Measurements from ENCODE around the gene CDK9. TPM values are rescaled to one million over a fixed set of nuclear protein-coding genes. Genes with fewer than 3 reads are reported as not detected.

The CDK9 gene
- polyA plus RNA-seq, 1 experiment, result 45.9 TPM

DNA sequence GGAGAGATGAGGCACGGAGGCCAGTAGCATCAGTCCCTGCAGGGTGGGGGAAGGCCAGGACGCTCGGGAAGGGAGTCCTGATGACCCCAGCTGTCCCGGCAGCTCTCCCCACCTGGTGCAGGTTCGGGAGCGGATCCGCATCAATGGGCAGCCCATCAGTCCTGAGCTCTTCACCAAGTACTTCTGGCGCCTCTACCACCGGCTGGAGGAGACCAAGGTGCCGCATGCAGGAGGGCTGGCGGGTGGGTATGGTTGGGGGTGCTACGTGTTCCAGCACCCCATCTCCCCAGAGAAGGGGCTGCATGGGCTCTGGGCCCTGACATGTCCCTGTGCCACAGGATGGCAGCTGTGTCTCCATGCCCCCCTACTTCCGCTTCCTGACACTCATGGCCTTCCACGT lies 21.0 kb downstream of the CDK9 start:
- ChIA-PET CTCF (no interaction called here), POLR2A (no interaction called here)
- no peaks in the 10 kb centered on the region for H3K9me3 ChIP-seq (ENCODE audit: control insufficient read depth, insufficient read depth, low read length)
- no peak overlapping the region for H3K4me3 ChIP-seq (ENCODE audit: low read depth, low read length)
- no peak overlapping the region for H3K27ac ChIP-seq (ENCODE audit: low read depth, low read length)
- no peak for DNase-seq (ENCODE audit: low read depth, low spot score)
- H3K27me3 ChIP-seq (ENCODE audit: control insufficient read depth, insufficient read depth, low read length), result no peaks in the 10 kb centered on the region
- TF ChIP-seq, protein P1, sequence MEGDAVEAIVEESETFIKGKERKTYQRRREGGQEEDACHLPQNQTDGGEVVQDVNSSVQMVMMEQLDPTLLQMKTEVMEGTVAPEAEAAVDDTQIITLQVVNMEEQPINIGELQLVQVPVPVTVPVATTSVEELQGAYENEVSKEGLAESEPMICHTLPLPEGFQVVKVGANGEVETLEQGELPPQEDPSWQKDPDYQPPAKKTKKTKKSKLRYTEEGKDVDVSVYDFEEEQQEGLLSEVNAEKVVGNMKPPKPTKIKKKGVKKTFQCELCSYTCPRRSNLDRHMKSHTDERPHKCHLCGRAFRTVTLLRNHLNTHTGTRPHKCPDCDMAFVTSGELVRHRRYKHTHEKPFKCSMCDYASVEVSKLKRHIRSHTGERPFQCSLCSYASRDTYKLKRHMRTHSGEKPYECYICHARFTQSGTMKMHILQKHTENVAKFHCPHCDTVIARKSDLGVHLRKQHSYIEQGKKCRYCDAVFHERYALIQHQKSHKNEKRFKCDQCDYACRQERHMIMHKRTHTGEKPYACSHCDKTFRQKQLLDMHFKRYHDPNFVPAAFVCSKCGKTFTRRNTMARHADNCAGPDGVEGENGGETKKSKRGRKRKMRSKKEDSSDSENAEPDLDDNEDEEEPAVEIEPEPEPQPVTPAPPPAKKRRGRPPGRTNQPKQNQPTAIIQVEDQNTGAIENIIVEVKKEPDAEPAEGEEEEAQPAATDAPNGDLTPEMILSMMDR (IDR thresholded peaks at IDR 0.05; ENCODE audit: low read depth, low read length), result no peak

DNA sequence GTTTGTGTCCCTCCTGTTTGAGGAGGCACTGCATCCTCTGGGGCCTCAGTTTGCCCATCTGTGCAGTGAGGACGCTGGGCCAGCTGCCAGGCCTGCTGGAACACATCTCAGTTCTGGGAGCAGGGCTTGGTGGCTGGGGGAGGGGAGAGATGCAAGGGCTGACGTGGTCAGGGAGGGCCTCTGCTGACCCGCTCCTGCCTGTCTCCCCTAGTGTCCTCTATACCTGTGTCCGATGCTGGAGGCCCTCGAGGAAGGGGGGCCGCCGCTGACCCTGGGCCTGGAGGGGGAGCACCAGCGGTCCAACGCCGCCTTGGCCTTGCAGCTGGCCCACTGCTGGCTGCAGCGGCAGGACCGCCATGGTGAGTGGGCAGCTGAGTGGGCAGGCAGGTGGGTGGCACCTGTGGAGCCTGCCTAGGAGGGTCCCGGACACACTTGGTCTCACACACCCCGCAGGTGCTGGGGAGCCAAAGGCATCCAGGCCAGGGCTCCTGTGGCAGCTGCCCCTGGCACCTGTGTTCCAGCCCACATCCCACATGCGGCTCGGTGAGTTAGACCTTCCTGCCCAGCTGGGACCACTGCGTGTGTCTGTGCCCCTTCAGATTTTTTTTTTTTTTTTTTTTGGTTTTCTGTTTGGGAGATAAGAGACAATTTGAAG lies 22.6 kb downstream of the CDK9 start:
- Histone ChIP-seq H3K27ac (ENCODE audit: low read depth, low read length) (no peak overlapping the region), H3K27me3 (ENCODE audit: control insufficient read depth, insufficient read depth, low read length) (no peaks in the 10 kb centered on the region), H3K4me3 (ENCODE audit: low read depth, low read length) (no peak overlapping the region), H3K9me3 (ENCODE audit: control insufficient read depth, insufficient read depth, low read length) (no peaks in the 10 kb centered on the region)
- no peak for DNase-seq (ENCODE audit: low read depth, low spot score)
- TF ChIP-seq, protein P1 (IDR thresholded peaks at IDR 0.05; ENCODE audit: low read depth, low read length), result no peak
- POLR2A ChIA-PET, result interaction anchor here (0.8 kb wide), 1 partner anchor 11 kb away, joined by 5 read pairs; no protein-coding TSS in a partner anchor
- CTCF ChIA-PET, result interaction anchor here (0.6 kb wide), 1 partner anchor 23 kb away, joined by 5 read pairs; the partner anchor contains the start of gene CDK9

DNA sequence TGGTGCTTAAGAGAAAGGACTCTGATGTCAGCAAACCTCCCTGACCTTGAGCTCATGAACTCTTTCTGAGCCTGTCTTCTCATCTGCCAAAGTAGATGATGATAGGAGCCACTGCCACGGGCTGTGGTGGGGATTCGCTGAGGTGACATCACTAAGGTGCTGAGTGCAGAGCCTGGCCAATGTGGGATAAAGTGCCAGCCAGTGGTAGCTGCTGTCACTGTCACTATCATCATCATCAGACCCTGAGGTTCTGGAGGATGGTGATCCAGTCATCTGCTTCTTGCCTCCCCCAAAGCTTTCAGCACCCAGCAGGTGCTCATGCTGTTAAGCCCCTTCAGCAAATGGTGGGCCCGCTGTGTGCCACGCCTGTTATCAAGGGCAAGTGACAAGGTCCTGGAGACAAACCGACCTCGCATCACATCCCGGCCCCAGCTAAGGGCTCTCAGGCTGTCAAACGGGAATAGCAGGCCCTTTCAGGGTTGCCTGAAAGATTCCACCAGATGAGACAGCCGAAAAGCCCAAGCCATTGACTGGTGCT lies 23.2 kb downstream of the CDK9 start:
- TF ChIP-seq, protein P1 (IDR thresholded peaks at IDR 0.05; ENCODE audit: low read depth, low read length), result no peak
- H3K9me3 ChIP-seq (ENCODE audit: control insufficient read depth, insufficient read depth, low read length), result no peaks in the 10 kb centered on the region
- ChIA-PET POLR2A (interaction anchor here (0.6 kb wide), 1 partner anchor 17 kb away, joined by 6 read pairs; no protein-coding TSS in a partner anchor), CTCF (interaction anchor here (0.6 kb wide), 1 partner anchor 23 kb away, joined by 5 read pairs; the partner anchor contains the start of gene CDK9)
- DNase-seq (ENCODE audit: low read depth, low spot score), result no peak
- H3K4me3 ChIP-seq (ENCODE audit: low read depth, low read length), result no peak overlapping the region
- no peaks in the 10 kb centered on the region for H3K27me3 ChIP-seq (ENCODE audit: control insufficient read depth, insufficient read depth, low read length)
- H3K27ac ChIP-seq (ENCODE audit: low read depth, low read length), result no peak overlapping the region

DNA sequence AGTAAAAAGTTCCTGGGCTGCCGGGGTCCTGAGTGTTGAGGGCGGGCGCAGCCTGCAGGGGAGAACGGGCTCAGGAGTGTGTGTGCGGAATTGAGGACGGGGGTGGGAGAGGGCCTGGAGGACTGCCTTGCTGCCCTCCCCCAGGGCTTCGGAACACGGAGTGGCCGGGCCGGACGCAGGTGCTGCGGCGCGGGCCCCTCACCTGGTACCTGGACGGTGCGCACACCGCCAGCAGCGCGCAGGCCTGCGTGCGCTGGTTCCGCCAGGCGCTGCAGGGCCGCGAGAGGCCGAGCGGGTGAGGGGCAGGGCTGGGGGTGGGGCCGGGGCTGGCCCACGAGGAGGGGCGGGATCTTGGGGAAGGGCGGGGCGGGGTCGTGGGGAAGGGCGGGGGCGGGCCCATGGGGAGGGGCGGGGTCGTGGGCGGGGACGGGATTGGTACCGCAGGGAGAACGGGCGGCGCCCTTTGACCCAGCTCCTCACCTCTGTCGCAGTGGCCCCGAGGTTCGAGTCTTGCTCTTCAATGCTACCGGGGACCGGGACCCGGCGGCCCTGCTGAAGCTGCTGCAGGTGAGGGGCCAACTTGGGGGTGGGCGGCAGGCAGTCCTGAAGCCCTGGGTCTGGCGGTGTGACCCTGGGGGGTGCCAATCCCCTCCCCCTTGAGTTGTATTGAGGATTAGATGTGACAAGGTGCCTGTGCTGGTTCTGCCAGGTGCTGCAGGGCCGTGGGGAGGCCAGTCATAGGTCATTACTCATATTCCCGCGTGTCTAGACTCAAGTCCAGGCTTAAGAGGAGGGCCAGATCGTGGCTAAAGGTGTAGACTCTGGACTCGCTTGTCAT lies 23.9 kb downstream of the CDK9 start:
- no peak for DNase-seq (ENCODE audit: low read depth, low spot score)
- Histone ChIP-seq H3K9me3 (ENCODE audit: control insufficient read depth, insufficient read depth, low read length) (no peaks in the 10 kb centered on the region; the same call in 1 of the 2 replicates), H3K27ac (ENCODE audit: low read depth, low read length) (no peak overlapping the region), H3K4me3 (ENCODE audit: low read depth, low read length) (no peak overlapping the region), H3K27me3 (ENCODE audit: control insufficient read depth, insufficient read depth, low read length) (no peaks in the 10 kb centered on the region)
- ChIA-PET POLR2A (interaction anchor here (0.6 kb wide), 1 partner anchor 18 kb away, joined by 6 read pairs; no protein-coding TSS in a partner anchor), CTCF (no interaction called here)
- TF ChIP-seq, protein P1 (IDR thresholded peaks at IDR 0.05; ENCODE audit: low read depth, low read length), result no peak

Data from AG04450 (cell line).